SK-N-DZ (cell line): ENCODE results near the gene LYPD3.

Experiments used
- DNase-seq: peaks from one replicate; pipeline ENCODE4 v3.0.0-alpha.2; 2015; ENCODE audit warnings: low spot score

LYPD3 gene

GRCh38 chr19:43486412-43486811, 21.0 kb upstream of the LYPD3 start:
- DNase-seq, result no peak

GRCh38 chr19:43485951-43486350, 20.5 kb upstream of the LYPD3 start:
- DNase-seq, result no peak

GRCh38 chr19:43483281-43483680, 17.9 kb upstream of the LYPD3 start:
- no peak for DNase-seq

- DNase-seq, result no peak
These were observed 16.8 kb upstream of the LYPD3 start for GRCh38 chr19:43482193-43482592.

- DNase-seq, result no peak
These were observed 16.3 kb upstream of the LYPD3 start for GRCh38 chr19:43481701-43482100.

- no peak for DNase-seq
These were observed 15.2 kb upstream of the LYPD3 start for GRCh38 chr19:43480574-43480973.

GRCh38 chr19:43479961-43480561, 14.7 kb upstream of the LYPD3 start:
- DNase-seq, result no peak

- no peak for DNase-seq
These were observed 13.8 kb upstream of the LYPD3 start for GRCh38 chr19:43479226-43479625.

GRCh38 chr19:43478323-43478722, 12.9 kb upstream of the LYPD3 start:
- no peak for DNase-seq

GRCh38 chr19:43476606-43477005, 11.2 kb upstream of the LYPD3 start:
- DNase-seq, result no peak

- peak; percentile 87 for DNase-seq
These were observed 9.7 kb upstream of the LYPD3 start for GRCh38 chr19:43474986-43475705.

GRCh38 chr19:43474487-43474886, 9.1 kb upstream of the LYPD3 start:
- no peak for DNase-seq

GRCh38 chr19:43471091-43471490, 5.7 kb upstream of the LYPD3 start:
- no peak for DNase-seq

- no peak for DNase-seq
These were observed 4.9 kb upstream of the LYPD3 start for GRCh38 chr19:43470288-43470687.

GRCh38 chr19:43469160-43469480, 3.7 kb upstream of the LYPD3 start:
- DNase-seq, result no peak

- DNase-seq, result no peak
These were observed 3.1 kb upstream of the LYPD3 start for GRCh38 chr19:43468354-43469159.

- no peak for DNase-seq
These were observed 2.3 kb upstream of the LYPD3 start for GRCh38 chr19:43467730-43468129.

- DNase-seq, result no peak
These were observed 1.9 kb upstream of the LYPD3 start for GRCh38 chr19:43467276-43467675.

GRCh38 chr19:43466793-43467192, 1.4 kb upstream of the LYPD3 start:
- no peak for DNase-seq

- DNase-seq, result peak; percentile 59
These were observed 1.2 kb downstream of the LYPD3 start for GRCh38 chr19:43464134-43464775.

GRCh38 chr19:43463381-43464133, 1.9 kb downstream of the LYPD3 start:
- peak; percentile 83 for DNase-seq
